GM12878 (cell line): ENCODE results near the gene TXNDC15. TPM values are rescaled to one million over a fixed set of nuclear protein-coding genes. Genes with fewer than 3 reads are reported as not detected.

ENCODE experiments used
- ATAC-seq: fragments of 200-7000 bp; cut with Tn5 transposase; 3 replicates; pipeline ENCODE4 v1.9.1; 2020; ENCODE audit warnings: mild to moderate bottlenecking, moderate library complexity
- BruUV-seq: library from RNA; stranded (reverse); fragments of 400-500 nt; replicated peaks from 2 replicates; lab custom pipeline; 2021; lab: Mats Ljungman, UMichigan
- CTCF ChIA-PET: fragments of 300-600 bp; sonication (Branson Sonifier 250); formaldehyde crosslinking; extraction: SDS; loops from one replicate; lab custom pipeline; 2021; ENCODE audit warnings: inconsistent platforms; lab: Yijun Ruan, JAX
- POLR2A ChIA-PET: fragments of 350-600 bp; formaldehyde crosslinking; extraction: SDS; loops from one replicate; lab custom pipeline; 2021; ENCODE audit warnings: inconsistent platforms; lab: Charles Lee
- RAD21 ChIA-PET: fragments of 300-600 bp; sonication (Branson Sonifier 250); formaldehyde crosslinking; loops from one replicate; lab custom pipeline; 2023; ENCODE audit warnings: antibody characterized with exemption; ENCODE audit not compliant: unreplicated experiment; lab: Charles Lee
- SMC1A ChIA-PET: fragments of 300-600 bp; sonication (Branson Sonifier 250); formaldehyde crosslinking; loops from one replicate; lab custom pipeline; 2023; ENCODE audit not compliant: unreplicated experiment, uncharacterized antibody; lab: Charles Lee
- DNase-seq: peaks from one replicate; pipeline ENCODE4 v3.0.0-alpha.2; 2011; ENCODE audit warnings: low read depth, low spot score
- FAIRE-seq: peaks from 3 replicates; lab custom pipeline; 2011; peaks lifted over from hg19 to GRCh38; lab: Jason Lieb, UNC
- H2AFZ ChIP-seq: 2 replicates; pipeline ENCODE4 v1.6.0; 2011; ENCODE audit warnings: low read depth, low read length, control low read depth; ENCODE audit not compliant: control insufficient read depth
- H3K27ac ChIP-seq: 2 replicates; pipeline ENCODE4 v1.5.1; 2011; ENCODE audit warnings: control low read depth; ENCODE audit not compliant: control insufficient read depth, insufficient read depth
- H3K27me3 ChIP-seq, 2 experiments: replicated peaks in 1 of 2; 2 replicates each; pipeline versions ENCODE4 v1.6.0 to v1.6.1; 2011; ENCODE audit warnings: low read length in 1 of 2; ENCODE audit not compliant: control insufficient read depth in 2 of 2, insufficient read depth in 2 of 2
- H3K36me3 ChIP-seq, 2 experiments: 2 replicates each; pipeline ENCODE4 v1.5.1; 2011; ENCODE audit warnings: low read length in 1 of 2; ENCODE audit not compliant: control insufficient read depth in 2 of 2, insufficient read depth in 2 of 2
- H3K4me1 ChIP-seq: 2 replicates; pipeline ENCODE4 v1.6.1; 2011; ENCODE audit warnings: mild to moderate bottlenecking, low read length, moderate library complexity, mixed read lengths; ENCODE audit not compliant: control insufficient read depth, insufficient read depth
- H3K4me2 ChIP-seq: 2 replicates; pipeline ENCODE4 v1.6.0; 2011; ENCODE audit warnings: control low read depth; ENCODE audit not compliant: control insufficient read depth, insufficient read depth
- H3K4me3 ChIP-seq: fragments of 200-600 bp; sonication (generic); 2 replicates; pipeline ENCODE4 v1.5.1; 2016
- H3K79me2 ChIP-seq: 2 replicates; pipeline ENCODE4 v1.6.0; 2011; ENCODE audit warnings: low read length; ENCODE audit not compliant: control insufficient read depth, insufficient read depth
- H3K9ac ChIP-seq: 2 replicates; pipeline ENCODE4 v1.8.0; 2011; ENCODE audit warnings: low read length, control low read depth, mixed read lengths; ENCODE audit not compliant: control insufficient read depth, insufficient read depth
- H3K9me3 ChIP-seq: replicated peaks from 3 replicates; pipeline ENCODE4 v1.5.1; 2011; ENCODE audit warnings: mild to moderate bottlenecking, low read length; ENCODE audit not compliant: control insufficient read depth, insufficient read depth
- H4K20me1 ChIP-seq: 2 replicates; pipeline ENCODE4 v1.6.0; 2011; ENCODE audit not compliant: control insufficient read depth, insufficient read depth
- BCL3 ChIP-seq: IDR thresholded peaks from 2 replicates; pipeline ENCODE4 v1.6.1; 2011; ENCODE audit warnings: borderline replicate concordance, low read depth, mild to moderate bottlenecking, moderate library complexity, low read length; ENCODE audit not compliant: insufficient read depth, poor library complexity, severe bottlenecking
- FOS ChIP-seq: IDR thresholded peaks from 3 replicates; pipeline ENCODE4 v1.6.1; 2011; ENCODE audit warnings: borderline replicate concordance; ENCODE audit not compliant: insufficient read length; ENCODE audit errors: extremely low read depth
- FOXM1 ChIP-seq: IDR thresholded peaks from 2 replicates; pipeline ENCODE4 v1.6.1; 2012; ENCODE audit warnings: low read depth, mild to moderate bottlenecking, inconsistent platforms, low read length, moderate library complexity
- KLF5 ChIP-seq: fragments of 450-650 bp; IDR thresholded peaks from 2 replicates; pipeline ENCODE4 v1.6.1; 2014; ENCODE audit warnings: mild to moderate bottlenecking; ENCODE audit not compliant: partially characterized antibody
- MYB ChIP-seq: fragments of 150-350 bp; IDR thresholded peaks from 2 replicates; pipeline ENCODE4 v1.6.1; 2014; ENCODE audit warnings: mild to moderate bottlenecking, low read depth, low read length, borderline replicate concordance
- NFIC ChIP-seq: IDR thresholded peaks from 2 replicates; pipeline ENCODE4 v1.6.1; 2012; ENCODE audit warnings: low read depth, mild to moderate bottlenecking, inconsistent platforms, low read length, moderate library complexity
- NFYB ChIP-seq: IDR thresholded peaks from 2 replicates; pipeline ENCODE4 v1.6.1; 2011; ENCODE audit warnings: low read depth, mild to moderate bottlenecking, low read length, improper control_type of control experiment, moderate library complexity; ENCODE audit not compliant: insufficient read depth
- SP1 ChIP-seq: IDR thresholded peaks from one replicate; pipeline ENCODE4 v1.6.1; 2011; ENCODE audit warnings: low read depth, low read length
- TARDBP ChIP-seq: IDR thresholded peaks from 2 replicates; pipeline ENCODE4 v1.6.1; 2016; ENCODE audit warnings: borderline replicate concordance
- TCF12 ChIP-seq: IDR thresholded peaks from 2 replicates; pipeline ENCODE4 v1.6.1; 2011; ENCODE audit warnings: low read depth, mild to moderate bottlenecking, low read length
- ZNF207 ChIP-seq: fragments of 450-650 bp; IDR thresholded peaks from 2 replicates; pipeline ENCODE4 v1.6.1; 2014; ENCODE audit warnings: antibody characterized with exemption, mild to moderate bottlenecking, borderline replicate concordance
- ZNF622 ChIP-seq: fragments of 450-650 bp; IDR thresholded peaks from 2 replicates; pipeline ENCODE4 v1.6.1; 2017; ENCODE audit warnings: mild to moderate bottlenecking, inconsistent platforms
- ZZZ3 ChIP-seq: IDR thresholded peaks from 2 replicates; pipeline ENCODE4 v1.6.1; 2011; ENCODE audit warnings: low read depth; ENCODE audit not compliant: control insufficient read depth, insufficient read length
- WGBS: methylation state at CpG from one replicate; pipeline ENCODE4 v1.1.6; 2016; ENCODE audit warnings: low lambda C conversion rate; ENCODE audit not compliant: insufficient replicate concordance, insufficient coverage; ENCODE audit errors: missing lambda C conversion rate; 5-methylcytosine and 5-hydroxymethylcytosine counted together
- in situ Hi-C: fragments of 300-500 bp; cut with MboI; formaldehyde crosslinking; loops from 9 replicates; pipeline ENCODE4 v1.14.3; 2018; ENCODE audit warnings: mixed read lengths
- intact Hi-C: fragments of 100-400 bp; cut with micrococcal nuclease; formaldehyde crosslinking; loops from one replicate; pipeline ENCODE4 v1.14.2; 2022; ENCODE audit not compliant: unreplicated experiment
- polyA plus RNA-seq, 11 experiments: library from polyadenylated mRNA; depleted of rRNA in 4 of 11; unstranded in 6 of 11; stranded (reverse) in 5 of 11; fragments of >200 nt; fragmentation: Nextera tagmentation in 4 of 11; fragmentation: Illumina TruSeq in 1 of 11; extraction: Ambion mirVana in 4 of 11; extraction: Trizol in 1 of 11; gene quantifications; 1 replicate in 1 of 11; 2 replicates in 10 of 11; pipeline versions ENCODE4 v1.2.1 to v1.2.3, GENCODE V29; 2011 to 2016; ENCODE audit warnings: inconsistent platforms in 2 of 11, missing spikeins in 2 of 11, low read depth in 1 of 11
- total RNA-seq, 4 experiments: library from RNA; depleted of rRNA in 3 of 4; stranded (reverse); fragments of >200 nt in 3 of 4; fragmentation: Illumina TruSeq in 1 of 4; extraction: Trizol in 1 of 4; gene quantifications; 2 replicates each; pipeline versions ENCODE4 v1.2.1 to v1.2.3, GENCODE V29; 2013 to 2021

Gene TXNDC15
- total and polyA plus RNA-seq, 10 of the 15 experiments (the other 5 are each of a cell fraction or from before 2014, with no cell fraction given), result 8.1 to 60.6 (median 38.1) TPM

- SMC1A ChIA-PET, result interaction anchor here (0.6 to 1.6 kb wide), 6 partner anchors 9 to 82 kb away, joined by 3 read pairs; no protein-coding TSS in a partner anchor
- H3K27me3 ChIP-seq, result no peaks in the 10 kb centered on the region
- H3K36me3 ChIP-seq, result peaks cover 2 to 12% of the 10 kb centered on the region in 2 experiments
- no TSS peak for BruUV-seq
- POLR2A ChIA-PET, result interaction anchor here (1.1 to 2.4 kb wide), 2 partner anchors 9 to 12 kb away, joined by 3 to 6 read pairs; partner anchors contain the start of gene C5orf24
- no peaks in the 10 kb centered on the region for H3K9me3 ChIP-seq
- H3K27ac ChIP-seq, result no peak overlapping the region
- no peak overlapping the region for H3K9ac ChIP-seq
- no peaks in the 10 kb centered on the region for H3K4me1 ChIP-seq
- in situ Hi-C loops, result no loop called here
- no peak overlapping the region for H2AFZ ChIP-seq
- no peak for TF ChIP-seq FOXM1
- TF ChIP-seq SP1, result no peak
- no peak for TF ChIP-seq BCL3
- no peak for TF ChIP-seq MYB
- no peak for TF ChIP-seq ZZZ3
- no peak for TF ChIP-seq NFIC
- no peak for TF ChIP-seq TCF12
- TF ChIP-seq TARDBP, result no peak
- no peak for TF ChIP-seq ZNF207
- TF ChIP-seq ZNF622, result no peak
- TF ChIP-seq FOS, result no peak
- no peak for TF ChIP-seq KLF5
- TF ChIP-seq NFYB, result no peak
- no peaks in the 10 kb centered on the region for H4K20me1 ChIP-seq
- no peak overlapping the region for H3K4me2 ChIP-seq
- H3K79me2 ChIP-seq, result peaks cover 5% of the 10 kb centered on the region
- WGBS, result 84% methylated on average over 3 of the region's 3 CpGs
- CTCF ChIA-PET, result interaction anchor here (1.1 to 1.7 kb wide), 3 partner anchors 16 to 48 kb away, joined by 3 to 7 read pairs (median 5); partner anchors contain the start of gene PCBD2
- ATAC-seq (no peak), DNase-seq (no peak), FAIRE-seq (no peak)
- no peak overlapping the region for H3K4me3 ChIP-seq
- intact Hi-C loops, result no loop called here
- RAD21 ChIA-PET, result no interaction called here
Measured at GRCh38 chr5:134857401-134857800, 16.8 kb upstream of the TXNDC15 start.
